Gastrocnemius medialis (tissue), 4 donors: ENCODE data around the gene KRTAP19-7. TPM values are rescaled to one million over a fixed set of nuclear protein-coding genes. Genes with fewer than 3 reads are reported as not detected.

Experiments used
- ATAC-seq, 2 donors: fragments of 150-250 bp; one replicate each; pipeline ENCODE4 v1.9.1; 2016
- DNase-seq, 2 donors: peaks; one replicate each; pipeline ENCODE4 v3.0.0-alpha.2; 2019
- H3K27ac ChIP-seq, 4 donors: fragments of 200-600 bp; sonication (generic); 1 replicate in 1 of 4; 2 replicates in 3 of 4; pipeline ENCODE4 v1.5.1; 2016 to 2018; ENCODE audit warnings: mild to moderate bottlenecking in 2 of 4, moderate library complexity in 1 of 4
- H3K27me3 ChIP-seq, 3 donors: fragments of 200-600 bp; sonication (generic) in 2 of 3; 1 replicate in 1 of 3; 2 replicates in 2 of 3; pipeline versions ENCODE4 v1.5.1 to v1.6.0; 2016 to 2019; ENCODE audit warnings: mild to moderate bottlenecking in 1 of 3, moderate library complexity in 1 of 3
- H3K36me3 ChIP-seq, 2 donors: fragments of 200-600 bp; sonication (generic) in 1 of 2; one replicate each; pipeline ENCODE4 v1.5.1; 2017 to 2018
- H3K4me1 ChIP-seq, 2 donors: fragments of 200-600 bp; sonication (generic) in 1 of 2; one replicate each; pipeline ENCODE4 v1.5.1; 2016 to 2017; ENCODE audit warnings: mild to moderate bottlenecking in 2 of 2
- H3K4me3 ChIP-seq, 4 donors: fragments of 200-600 bp; sonication (generic) in 3 of 4; 1 replicate in 1 of 4; 2 replicates in 3 of 4; pipeline ENCODE4 v1.5.1; 2016 to 2019; ENCODE audit warnings: mild to moderate bottlenecking in 2 of 4
- H3K9me3 ChIP-seq, 3 donors: fragments of 200-600 bp; sonication (generic) in 2 of 3; 1 replicate in 1 of 3; 2 replicates in 2 of 3; pipeline ENCODE4 v1.5.1; 2016 to 2019
- CTCF ChIP-seq, 5 experiments: fragments of 450-650 bp in 3 of 5; fragments of 200-600 bp in 2 of 5; sonication (generic) in 2 of 5; IDR thresholded peaks in 4 of 5; conservative IDR thresholded peaks in 1 of 5; 1 replicate in 4 of 5; 2 replicates in 1 of 5; pipeline ENCODE4 v1.5.1; 2016 to 2019; ENCODE audit warnings: antibody characterized with exemption in 5 of 5, mild to moderate bottlenecking in 3 of 5, moderate library complexity in 3 of 5
- POLR2A ChIP-seq, 2 donors: fragments of 450-650 bp; IDR thresholded peaks; one replicate each; pipeline ENCODE4 v1.6.1; 2017; ENCODE audit warnings: antibody characterized with exemption in 2 of 2, mild to moderate bottlenecking in 2 of 2, moderate library complexity in 2 of 2
- in situ Hi-C, 4 donors: fragments of 200-750 bp; cut with MboI; loops; one replicate each; pipeline versions ENCODE4 v1.15.0 to v1.8.0; 2017; ENCODE audit warnings: low sequenced_read_pairs in 4 of 4
- intact Hi-C: fragments of 100-400 bp; cut with DNase I; formaldehyde crosslinking; loops from one replicate; pipeline ENCODE4 v1.15.1; 2023; ENCODE audit warnings: low total_unique reads
- total RNA-seq, 4 donors: library from RNA; depleted of rRNA; stranded (reverse); fragments of >200 nt; gene quantifications; one replicate each; pipeline versions ENCODE4 v1.1.0 to v1.2.3, GENCODE V29; 2016

Gene KRTAP19-7
- total RNA-seq, 4 donors from 2014 or later: not detected

GRCh38 chr21:30555095-30555494 lies 6.0 kb downstream of the KRTAP19-7 start:
- Histone ChIP-seq H3K4me3 (no peak overlapping the region), H3K27me3 (no peaks in the 10 kb centered on the region), H3K36me3 (no peaks in the 10 kb centered on the region), H3K9me3 (no peaks in the 10 kb centered on the region), H3K27ac (no peak overlapping the region), H3K4me1 (no peaks in the 10 kb centered on the region)
- in situ Hi-C loops: no loop called here
- intact Hi-C loops: no loop called here
- no peak for DNase-seq
- no peak for ATAC-seq
- TF ChIP-seq CTCF (IDR thresholded peaks at IDR 0.05 in 4 of 5, conservative IDR thresholded peaks at IDR 0.05 in 1 of 5) (no peak), POLR2A (IDR thresholded peaks at IDR 0.05) (no peak)

- ATAC-seq: no peak
- Histone ChIP-seq H3K4me1 (no peaks in the 10 kb centered on the region), H3K4me3 (no peak overlapping the region), H3K36me3 (no peaks in the 10 kb centered on the region), H3K27ac (no peak overlapping the region), H3K9me3 (no peaks in the 10 kb centered on the region), H3K27me3 (no peaks in the 10 kb centered on the region)
- no peak for DNase-seq
- TF ChIP-seq POLR2A (IDR thresholded peaks at IDR 0.05) (no peak), CTCF (IDR thresholded peaks at IDR 0.05 in 4 of 5, conservative IDR thresholded peaks at IDR 0.05 in 1 of 5) (no peak)
- intact Hi-C loops: no loop called here
- in situ Hi-C loops: no loop called here
Observed at GRCh38 chr21:30552782-30553181, 8.3 kb downstream of the KRTAP19-7 start.

- Histone ChIP-seq H3K4me1 (no peaks in the 10 kb centered on the region), H3K9me3 (no peaks in the 10 kb centered on the region), H3K27me3 (no peaks in the 10 kb centered on the region), H3K36me3 (no peaks in the 10 kb centered on the region), H3K27ac (no peak within 1 kb of the TSS), H3K4me3 (no peak within 1 kb of the TSS)
- no peak for ATAC-seq
- DNase-seq: no peak
- intact Hi-C loops: no loop called here
- TF ChIP-seq POLR2A (IDR thresholded peaks at IDR 0.05) (no peak), CTCF (IDR thresholded peaks at IDR 0.05 in 4 of 5, conservative IDR thresholded peaks at IDR 0.05 in 1 of 5) (no peak)
- in situ Hi-C loops: no loop called here
Observed at GRCh38 chr21:30541764-30542163, 19.4 kb downstream of the KRTAP19-7 start, which contains the start of gene KRTAP19-6. KRTAP19-6 (minus strand) TSS chr21:30541864; CDS start chr21:30541833, 31 bp downstream.

- Histone ChIP-seq H3K27me3 (no peaks in the 10 kb centered on the region), H3K4me3 (no peak overlapping the region), H3K36me3 (no peaks in the 10 kb centered on the region), H3K4me1 (no peaks in the 10 kb centered on the region), H3K9me3 (no peaks in the 10 kb centered on the region), H3K27ac (no peak overlapping the region)
- TF ChIP-seq CTCF (IDR thresholded peaks at IDR 0.05 in 4 of 5, conservative IDR thresholded peaks at IDR 0.05 in 1 of 5) (no peak), POLR2A (IDR thresholded peaks at IDR 0.05) (no peak)
- ATAC-seq (no peak), DNase-seq (no peak)
- in situ Hi-C loops (no loop called here), intact Hi-C loops (no loop called here)
Observed at GRCh38 chr21:30518876-30519275, 42.2 kb downstream of the KRTAP19-7 start.

GRCh38 chr21:30515681-30516080 lies 45.4 kb downstream of the KRTAP19-7 start:
- DNase-seq: no peak
- in situ Hi-C loops: no loop called here
- Histone ChIP-seq H3K36me3 (no peaks in the 10 kb centered on the region), H3K4me1 (no peaks in the 10 kb centered on the region), H3K9me3 (no peaks in the 10 kb centered on the region), H3K27me3 (no peaks in the 10 kb centered on the region), H3K4me3 (no peak overlapping the region), H3K27ac (no peak overlapping the region)
- TF ChIP-seq POLR2A (IDR thresholded peaks at IDR 0.05): no peak
- no peak for TF ChIP-seq CTCF (IDR thresholded peaks at IDR 0.05 in 4 of 5, conservative IDR thresholded peaks at IDR 0.05 in 1 of 5)
- intact Hi-C loops: no loop called here
- no peak for ATAC-seq
